DND-41 (cell line): ENCODE results near the gene CCT4.

ENCODE experiments used
- ATAC-seq: fragments of 200-7000 bp; cut with Tn5 transposase; 3 replicates; pipeline ENCODE4 v1.9.1; 2021; ENCODE audit warnings: low read depth; ENCODE audit not compliant: insufficient read depth
- DNase-seq: peaks from one replicate; pipeline ENCODE4 v3.0.0-alpha.2; 2020
- H2AFZ ChIP-seq: 2 replicates; pipeline ENCODE4 v1.6.0; 2012; ENCODE audit warnings: low read depth, low read length
- H3K27ac ChIP-seq: 2 replicates; pipeline ENCODE4 v1.5.1; 2012; ENCODE audit warnings: low read length, inconsistent platforms
- H3K27me3 ChIP-seq: fragments of 200-600 bp; sonication (generic); 2 replicates; pipeline ENCODE4 v1.6.0; 2012; ENCODE audit warnings: low read length, mild to moderate bottlenecking, inconsistent platforms; ENCODE audit not compliant: insufficient read depth, poor library complexity
- H3K36me3 ChIP-seq: 2 replicates; pipeline ENCODE4 v1.5.1; 2012; ENCODE audit warnings: low read length, inconsistent platforms; ENCODE audit not compliant: insufficient read depth
- H3K4me1 ChIP-seq: 2 replicates; pipeline ENCODE4 v1.5.1; 2012; ENCODE audit warnings: mild to moderate bottlenecking, low read length; ENCODE audit not compliant: insufficient read depth
- H3K4me2 ChIP-seq: 2 replicates; pipeline ENCODE4 v1.6.0; 2012; ENCODE audit warnings: mild to moderate bottlenecking, moderate library complexity, low read length, inconsistent platforms; ENCODE audit not compliant: insufficient read depth
- H3K4me3 ChIP-seq, 2 experiments: fragments of 200-600 bp in 1 of 2; shearing (Covaris generic) in 1 of 2; 2 replicates each; pipeline ENCODE4 v1.5.1; 2012 to 2016; ENCODE audit warnings: inconsistent platforms in 2 of 2, low read length in 2 of 2, mild to moderate bottlenecking in 2 of 2, low read depth in 1 of 2, moderate library complexity in 1 of 2
- H3K79me2 ChIP-seq: 2 replicates; pipeline ENCODE4 v1.6.0; 2012; ENCODE audit warnings: low read length, inconsistent platforms; ENCODE audit not compliant: insufficient read depth
- H3K9ac ChIP-seq: 2 replicates; pipeline ENCODE4 v1.6.0; 2012; ENCODE audit warnings: low read depth, mild to moderate bottlenecking, inconsistent platforms, low read length, moderate library complexity
- H3K9me3 ChIP-seq: 2 replicates; pipeline ENCODE4 v1.5.1; 2012; ENCODE audit warnings: low read length, moderate library complexity, mild to moderate bottlenecking, inconsistent platforms; ENCODE audit not compliant: insufficient read depth, severe bottlenecking
- H4K20me1 ChIP-seq: 2 replicates; pipeline ENCODE4 v1.6.0; 2012; ENCODE audit warnings: low read length; ENCODE audit not compliant: insufficient read depth
- CTCF ChIP-seq: IDR thresholded peaks from 2 replicates; pipeline ENCODE4 v1.5.1; 2012; ENCODE audit warnings: borderline replicate concordance, low read length, moderate library complexity, mild to moderate bottlenecking; ENCODE audit not compliant: poor library complexity, severe bottlenecking; ENCODE audit errors: extremely low read depth
- EZH2 ChIP-seq: IDR thresholded peaks from 3 replicates; pipeline ENCODE4 v1.6.1; 2012; ENCODE audit warnings: borderline replicate concordance, low read depth, mild to moderate bottlenecking, moderate library complexity, low read length, inconsistent platforms; ENCODE audit not compliant: severe bottlenecking

The CCT4 gene

DNA sequence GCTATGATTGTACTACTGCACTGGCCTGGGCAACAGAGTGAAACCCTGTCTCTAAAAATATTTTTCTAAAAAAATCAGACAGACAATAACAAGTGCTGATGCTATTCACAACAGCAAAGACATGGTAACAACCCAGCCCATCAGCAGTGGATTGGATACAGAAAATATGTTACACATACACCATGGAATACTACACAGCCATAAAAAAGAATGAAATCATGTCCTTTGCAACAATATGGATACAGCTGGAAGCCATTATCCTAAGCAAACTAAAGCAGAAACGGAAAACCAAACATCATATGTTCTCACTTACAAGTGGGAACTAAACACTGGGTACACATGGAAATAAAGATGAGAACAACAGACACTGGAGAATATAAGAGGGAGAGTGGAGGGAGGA lies 54.5 kb downstream of the CCT4 start:
- TF ChIP-seq EZH2: no peak
- no peak for TF ChIP-seq CTCF
- Histone ChIP-seq H3K4me3 (no peak overlapping the region), H3K36me3 (peaks cover 5% of the 10 kb centered on the region; the same call in 1 of the 2 replicates), H3K79me2 (no peaks in the 10 kb centered on the region), H3K9ac (no peak overlapping the region), H3K27ac (no peak overlapping the region), H4K20me1 (no peaks in the 10 kb centered on the region), H3K4me1 (no peaks in the 10 kb centered on the region), H2AFZ (no peak overlapping the region), H3K27me3 (no peaks in the 10 kb centered on the region), H3K4me2 (no peak overlapping the region), H3K9me3 (no peaks in the 10 kb centered on the region)
- DNase-seq: no peak
- ATAC-seq: no peak

DNA sequence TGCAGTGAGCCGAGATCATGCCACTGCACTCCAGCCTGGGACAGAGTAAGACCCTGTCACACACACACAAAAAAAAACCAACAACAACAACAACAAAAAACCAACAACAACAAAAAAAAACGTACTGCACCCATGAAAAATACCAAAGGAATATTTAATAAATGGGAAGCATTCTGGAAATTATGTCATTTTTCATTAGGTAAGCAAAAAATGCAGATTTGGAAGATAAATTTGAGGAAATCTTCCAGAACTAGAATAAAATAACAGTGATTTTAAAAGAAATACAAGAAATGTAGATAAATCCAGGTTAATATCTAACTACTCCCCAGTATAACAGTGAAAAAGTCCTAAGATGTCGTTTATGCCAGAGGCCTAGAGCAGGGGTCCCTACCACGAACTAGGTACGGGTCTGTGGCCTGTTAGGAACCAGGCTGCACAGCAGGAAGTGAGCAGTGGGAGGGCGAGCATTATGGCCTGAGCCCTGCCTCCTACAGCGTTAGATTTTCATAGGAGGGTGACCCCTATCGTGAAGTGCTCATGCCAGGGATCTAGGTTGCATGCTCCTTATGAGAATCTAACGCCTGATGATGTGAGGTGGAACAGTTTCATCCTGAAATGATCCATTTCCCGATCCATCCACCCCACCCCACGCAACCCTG lies 56.1 kb downstream of the CCT4 start:
- TF ChIP-seq CTCF (no peak), EZH2 (no peak)
- H3K36me3 ChIP-seq: peaks cover 5% of the 10 kb centered on the region; the same call in 1 of the 2 replicates
- no peaks in the 10 kb centered on the region for H3K9me3 ChIP-seq
- no peak overlapping the region for H3K27ac ChIP-seq
- H3K4me1 ChIP-seq: no peaks in the 10 kb centered on the region
- no peaks in the 10 kb centered on the region for H3K27me3 ChIP-seq
- no peaks in the 10 kb centered on the region for H3K79me2 ChIP-seq
- H3K4me3 ChIP-seq: no peak overlapping the region
- ATAC-seq (no peak), DNase-seq (no peak)
- no peak overlapping the region for H3K4me2 ChIP-seq
- no peaks in the 10 kb centered on the region for H4K20me1 ChIP-seq
- H2AFZ ChIP-seq: no peak overlapping the region
- no peak overlapping the region for H3K9ac ChIP-seq

- Histone ChIP-seq H3K9ac (no peak overlapping the region), H3K4me3 (no peak overlapping the region), H3K27me3 (no peaks in the 10 kb centered on the region), H3K79me2 (no peaks in the 10 kb centered on the region), H2AFZ (no peak overlapping the region), H3K27ac (no peak overlapping the region), H3K9me3 (no peaks in the 10 kb centered on the region), H3K36me3 (no peaks in the 10 kb centered on the region), H3K4me2 (no peak overlapping the region), H4K20me1 (no peaks in the 10 kb centered on the region), H3K4me1 (no peaks in the 10 kb centered on the region)
- no peak for TF ChIP-seq EZH2
- TF ChIP-seq CTCF: no peak
- DNase-seq (no peak), ATAC-seq (no peak)
Observed at GRCh38 chr2:61822255-61822654, 66.2 kb downstream of the CCT4 start.
